A549 (cell line): Measurements from ENCODE around the gene TALDO1. TPM values are rescaled to one million over a fixed set of nuclear protein-coding genes. Genes with fewer than 3 reads are reported as not detected.

Experiments
- ATAC-seq, 2 experiments: fragments of 200-7000 bp in 1 of 2; fragments of >200 bp in 1 of 2; cut with Nextera tagmentation in 1 of 2; cut with Tn5 transposase in 1 of 2; 3 replicates each; pipeline versions ENCODE4 v1.8.0 to v1.9.1; 2018 to 2020; ENCODE audit warnings: mild to moderate bottlenecking in 1 of 2, moderate library complexity in 1 of 2
- CTCF ChIA-PET: fragments of 300-600 bp; sonication (Branson Sonifier 250); formaldehyde crosslinking; extraction: SDS; loops from one replicate; lab custom pipeline; 2021; ENCODE audit warnings: antibody characterized with exemption, inconsistent platforms; lab: Yijun Ruan, JAX
- POLR2A ChIA-PET: fragments of 350-600 bp; formaldehyde crosslinking; extraction: SDS; loops from one replicate; lab custom pipeline; 2021; ENCODE audit warnings: antibody characterized with exemption, inconsistent platforms; lab: Yijun Ruan, JAX
- DNase-seq, 2 experiments: peaks; one replicate each; pipeline versions ENCODE4 v3.0.0 to v3.0.0-alpha.2; 2011 to 2016; ENCODE audit warnings: low read depth in 1 of 2, low spot score in 1 of 2
- FAIRE-seq: peaks from 2 replicates; lab custom pipeline; 2011; peaks lifted over from hg19 to GRCh38; lab: Jason Lieb, UNC
- H3K27ac ChIP-seq, 2 experiments: fragments of >200 bp; sonication (Bioruptor Twin); formaldehyde crosslinking; 3 replicates each; pipeline ENCODE4 v1.5.1; 2016 to 2017
- H3K4me1 ChIP-seq: fragments of >200 bp; sonication (Bioruptor Twin); formaldehyde crosslinking; 3 replicates; pipeline ENCODE4 v1.6.1; 2016
- H3K4me2 ChIP-seq: fragments of >200 bp; sonication (Bioruptor Twin); formaldehyde crosslinking; 3 replicates; pipeline ENCODE4 v1.6.1; 2016
- H3K4me3 ChIP-seq: fragments of >200 bp; sonication (Bioruptor Twin); formaldehyde crosslinking; 3 replicates; pipeline ENCODE4 v1.5.1; 2016
- H3K9me3 ChIP-seq: fragments of >200 bp; sonication (Bioruptor Twin); formaldehyde crosslinking; 3 replicates; pipeline ENCODE4 v1.6.1; 2016
- BHLHE40 ChIP-seq: IDR thresholded peaks from 2 replicates; pipeline ENCODE4 v1.6.1; 2012; ENCODE audit warnings: low read depth, low read length, inconsistent platforms
- CBX8 ChIP-seq: fragments of 200-600 bp; sonication (generic); IDR thresholded peaks from 2 replicates; pipeline ENCODE4 v1.6.1; 2016
- CHD2 ChIP-seq: fragments of 150-350 bp; IDR thresholded peaks from 2 replicates; pipeline ENCODE4 v1.6.1; 2014; ENCODE audit warnings: low read length; ENCODE audit not compliant: partially characterized antibody
- CHD4 ChIP-seq: fragments of 200-600 bp; sonication (generic); IDR thresholded peaks from 2 replicates; pipeline ENCODE4 v1.6.1; 2016; ENCODE audit warnings: antibody characterized with exemption, mild to moderate bottlenecking, borderline replicate concordance
- CTCF ChIP-seq: fragments of >200 bp; sonication (Bioruptor Twin); formaldehyde crosslinking; IDR thresholded peaks from 3 replicates; pipeline ENCODE4 v1.5.1; 2016
- EHF ChIP-seq: fragments of 250-450 bp; sonication (Bioruptor Pico); IDR thresholded peaks from 2 replicates; pipeline ENCODE4 v1.5.0; 2020; ENCODE audit warnings: mild to moderate bottlenecking
- FOSB ChIP-seq: fragments of 250-450 bp; sonication (Bioruptor Pico); IDR thresholded peaks from 2 replicates; pipeline ENCODE4 v1.5.0; 2020; ENCODE audit warnings: mild to moderate bottlenecking, moderate library complexity
- FOSL2 ChIP-seq, 2 experiments: fragments of 450-650 bp in 1 of 2; fragments of >200 bp in 1 of 2; sonication (Bioruptor Twin) in 1 of 2; formaldehyde crosslinking; IDR thresholded peaks; 2 replicates each; pipeline versions ENCODE4 v1.5.0 to v1.6.1; 2016 to 2020; ENCODE audit warnings: mild to moderate bottlenecking in 1 of 2, moderate library complexity in 1 of 2
- FOXS1 ChIP-seq: fragments of 250-450 bp; sonication (Bioruptor Pico); IDR thresholded peaks from 2 replicates; pipeline ENCODE4 v1.5.0; 2020; ENCODE audit warnings: mild to moderate bottlenecking, moderate library complexity
- HES2 ChIP-seq: fragments of >200 bp; sonication (Bioruptor Twin); formaldehyde crosslinking; IDR thresholded peaks from 2 replicates; pipeline ENCODE4 v1.6.1; 2016
- HMGXB4 ChIP-seq: fragments of 250-450 bp; sonication (Bioruptor Pico); IDR thresholded peaks from 2 replicates; pipeline ENCODE4 v1.5.0; 2021; ENCODE audit warnings: mild to moderate bottlenecking, moderate library complexity, borderline replicate concordance
- KDM5A ChIP-seq: fragments of 200-600 bp; sonication (generic); IDR thresholded peaks from 2 replicates; pipeline ENCODE4 v1.6.1; 2016; ENCODE audit warnings: antibody characterized with exemption, mild to moderate bottlenecking
- MAFK ChIP-seq: fragments of 450-650 bp; IDR thresholded peaks from 2 replicates; pipeline ENCODE4 v1.6.1; 2014; ENCODE audit not compliant: partially characterized antibody
- NPAS2 ChIP-seq: fragments of 250-450 bp; sonication (Bioruptor Pico); IDR thresholded peaks from 2 replicates; pipeline ENCODE4 v1.8.0; 2022; ENCODE audit warnings: mild to moderate bottlenecking, moderate library complexity, borderline replicate concordance
- RFX5 ChIP-seq: fragments of 450-650 bp; IDR thresholded peaks from 2 replicates; pipeline ENCODE4 v1.7.1; 2014; ENCODE audit warnings: antibody characterized with exemption, mild to moderate bottlenecking, moderate library complexity
- SREBF2 ChIP-seq: fragments of 450-650 bp; IDR thresholded peaks from 2 replicates; pipeline ENCODE4 v1.6.1; 2014; ENCODE audit warnings: mild to moderate bottlenecking, moderate library complexity
- TFCP2L1 ChIP-seq: fragments of 250-450 bp; sonication (Bioruptor Pico); IDR thresholded peaks from 2 replicates; pipeline ENCODE4 v1.5.0; 2021; ENCODE audit warnings: mild to moderate bottlenecking
- USF2 ChIP-seq: fragments of 450-650 bp; IDR thresholded peaks from 2 replicates; pipeline ENCODE4 v1.6.1; 2014; ENCODE audit warnings: antibody characterized with exemption
- ZC3H11A ChIP-seq: fragments of 450-650 bp; IDR thresholded peaks from 2 replicates; pipeline ENCODE4 v1.6.1; 2014; ENCODE audit warnings: antibody characterized with exemption, mild to moderate bottlenecking
- ZSCAN20 ChIP-seq: fragments of 250-450 bp; sonication (Bioruptor Pico); IDR thresholded peaks from 2 replicates; pipeline ENCODE4 v1.8.0; 2022; ENCODE audit warnings: mild to moderate bottlenecking, moderate library complexity
- WGBS: methylation state at CpG from one replicate; pipeline ENCODE4 v1.1.6; 2017; ENCODE audit errors: missing lambda C conversion rate; 5-methylcytosine and 5-hydroxymethylcytosine counted together
- polyA plus RNA-seq, 4 experiments: library from polyadenylated mRNA; depleted of rRNA in 3 of 4; stranded (reverse); fragments of >200 nt; fragmentation: RNase III in 1 of 4; extraction: RNeasy Plus Mini Kit Qiagen cat#74134 plus additional on column Dnase treatment in 1 of 4; gene quantifications; 2 replicates in 3 of 4; 3 replicates in 1 of 4; pipeline ENCODE4 v1.2.3, GENCODE V29; 2011 to 2017
- TF ChIP-seq, protein P1 (sequence below): IDR thresholded peaks from 2 replicates; pipeline ENCODE4 v1.6.1; 2012
- TF ChIP-seq, protein P2 (sequence below): fragments of 200-600 bp; sonication (generic); IDR thresholded peaks from 2 replicates; pipeline ENCODE4 v1.6.1; 2016; ENCODE audit warnings: antibody characterized with exemption, mild to moderate bottlenecking, moderate library complexity

The TALDO1 gene
- polyA plus RNA-seq, 2 of the 4 experiments (the other 2 are of a cell fraction): 287 to 391 TPM

DNA sequence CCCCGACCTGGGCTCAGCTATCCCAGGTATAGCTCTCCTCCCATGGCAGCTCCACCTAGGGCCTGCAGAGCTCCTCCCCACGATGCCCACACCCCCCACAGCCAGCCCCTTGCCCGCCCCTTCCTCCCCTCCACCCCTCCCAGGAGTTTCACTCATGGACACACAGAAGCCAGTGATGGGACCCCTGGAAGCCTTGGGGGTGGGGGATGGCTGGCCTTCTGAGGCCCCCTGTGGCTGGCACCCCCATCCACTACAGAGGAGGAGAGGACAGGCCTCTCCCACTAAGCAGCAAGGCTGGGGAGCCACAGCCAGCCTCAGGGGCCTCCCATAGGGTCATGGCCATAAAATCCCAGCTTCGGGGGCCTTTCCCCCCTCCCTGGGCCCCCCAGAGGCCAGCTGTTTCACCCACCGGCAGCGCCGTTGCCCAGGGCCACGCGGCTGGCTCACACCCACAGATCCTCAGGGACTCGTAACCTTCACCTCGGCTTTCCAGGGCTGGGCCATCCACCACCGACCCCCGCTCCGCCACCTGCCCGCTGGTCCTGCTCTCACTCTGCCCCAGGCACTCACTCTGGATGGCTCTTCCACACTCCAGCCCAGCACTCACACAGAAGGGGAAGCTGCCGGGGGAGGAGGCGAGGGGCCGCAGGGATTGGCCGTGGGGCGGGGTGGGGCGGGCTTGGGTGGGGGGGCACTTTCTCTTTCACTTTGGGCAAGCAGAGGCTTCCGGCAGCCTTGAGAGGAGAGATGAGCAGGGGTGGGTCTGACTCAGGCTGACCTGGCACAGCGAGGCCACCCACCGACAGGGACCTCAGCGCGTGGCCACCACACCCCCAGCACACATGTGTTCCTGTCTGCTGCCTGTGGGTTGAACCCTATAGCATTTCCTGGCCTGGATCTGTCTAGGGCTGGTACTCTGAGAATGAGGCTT is 48.6 kb downstream of the TALDO1 start:
- CTCF ChIA-PET: interaction anchor here (0.9 to 2.1 kb wide), 6 partner anchors 9 to 42 kb away, joined by 3 to 13 read pairs (median 3); partner anchors contain the start of gene PIDD1
- ATAC-seq (peak in 1 of 2 experiments; percentile 0; a peak in 2 of 6 replicates), DNase-seq (no peak), FAIRE-seq (no peak)
- TF ChIP-seq FOXS1 (CRISPR knock-in tag) (no peak), RFX5 (no peak), CBX8 (no peak), FOSB (CRISPR knock-in tag) (no peak), TFCP2L1 (CRISPR knock-in tag) (no peak), MAFK (no peak), USF2 (no peak), HES2 (no peak), SREBF2 (no peak)
- Histone ChIP-seq H3K27ac (peak overlapping the region; percentile 76 to 99; a peak in 5 of 6 replicates), H3K9me3 (no peaks in the 10 kb centered on the region), H3K4me2 (peak overlapping the region; percentile 90), H3K4me1 (peaks cover 32% of the 10 kb centered on the region), H3K4me3 (peak overlapping the region; percentile 8; the same call in 1 of the 3 replicates)
- POLR2A ChIA-PET: interaction anchor here (0.6 to 1.5 kb wide), 5 partner anchors 9 to 81 kb away, joined by 3 to 6 read pairs (median 3); partner anchors contain the start of genes PNPLA2 and RPLP2
- WGBS: 62% methylated on average over 15 of the region's 26 CpGs

- ChIA-PET CTCF (interaction anchor here (0.6 to 2.1 kb wide), 7 partner anchors 8 to 451 kb away, joined by 3 to 13 read pairs (median 3); partner anchors contain the start of gene PIDD1), POLR2A (interaction anchor here (0.6 to 1.5 kb wide), 5 partner anchors 10 to 82 kb away, joined by 3 to 6 read pairs (median 3); partner anchors contain the start of genes PNPLA2 and RPLP2)
- Histone ChIP-seq H3K4me3 (peak overlapping the region; percentile 66), H3K9me3 (no peaks in the 10 kb centered on the region), H3K4me1 (peaks cover 28% of the 10 kb centered on the region), H3K27ac (peak overlapping the region; percentile 76 to 99), H3K4me2 (peak overlapping the region; percentile 90)
- peak in 1 of 2 experiments; percentile 4; a peak in 2 of 6 replicates for ATAC-seq
- 60% methylated on average over 13 of the region's 18 CpGs for WGBS
- no peak for FAIRE-seq
- DNase-seq: no peak
- no peak for TF ChIP-seq ZC3H11A
- TF ChIP-seq RFX5: no peak
- no peak for TF ChIP-seq NPAS2
- no peak for TF ChIP-seq CHD4
- TF ChIP-seq, protein P1, sequence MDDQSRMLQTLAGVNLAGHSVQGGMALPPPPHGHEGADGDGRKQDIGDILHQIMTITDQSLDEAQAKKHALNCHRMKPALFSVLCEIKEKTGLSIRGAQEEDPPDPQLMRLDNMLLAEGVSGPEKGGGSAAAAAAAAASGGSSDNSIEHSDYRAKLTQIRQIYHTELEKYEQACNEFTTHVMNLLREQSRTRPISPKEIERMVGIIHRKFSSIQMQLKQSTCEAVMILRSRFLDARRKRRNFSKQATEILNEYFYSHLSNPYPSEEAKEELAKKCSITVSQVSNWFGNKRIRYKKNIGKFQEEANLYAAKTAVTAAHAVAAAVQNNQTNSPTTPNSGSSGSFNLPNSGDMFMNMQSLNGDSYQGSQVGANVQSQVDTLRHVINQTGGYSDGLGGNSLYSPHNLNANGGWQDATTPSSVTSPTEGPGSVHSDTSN: no peak
- TF ChIP-seq CTCF: no peak
- TF ChIP-seq FOSB (CRISPR knock-in tag): no peak
- TF ChIP-seq, protein P2, sequence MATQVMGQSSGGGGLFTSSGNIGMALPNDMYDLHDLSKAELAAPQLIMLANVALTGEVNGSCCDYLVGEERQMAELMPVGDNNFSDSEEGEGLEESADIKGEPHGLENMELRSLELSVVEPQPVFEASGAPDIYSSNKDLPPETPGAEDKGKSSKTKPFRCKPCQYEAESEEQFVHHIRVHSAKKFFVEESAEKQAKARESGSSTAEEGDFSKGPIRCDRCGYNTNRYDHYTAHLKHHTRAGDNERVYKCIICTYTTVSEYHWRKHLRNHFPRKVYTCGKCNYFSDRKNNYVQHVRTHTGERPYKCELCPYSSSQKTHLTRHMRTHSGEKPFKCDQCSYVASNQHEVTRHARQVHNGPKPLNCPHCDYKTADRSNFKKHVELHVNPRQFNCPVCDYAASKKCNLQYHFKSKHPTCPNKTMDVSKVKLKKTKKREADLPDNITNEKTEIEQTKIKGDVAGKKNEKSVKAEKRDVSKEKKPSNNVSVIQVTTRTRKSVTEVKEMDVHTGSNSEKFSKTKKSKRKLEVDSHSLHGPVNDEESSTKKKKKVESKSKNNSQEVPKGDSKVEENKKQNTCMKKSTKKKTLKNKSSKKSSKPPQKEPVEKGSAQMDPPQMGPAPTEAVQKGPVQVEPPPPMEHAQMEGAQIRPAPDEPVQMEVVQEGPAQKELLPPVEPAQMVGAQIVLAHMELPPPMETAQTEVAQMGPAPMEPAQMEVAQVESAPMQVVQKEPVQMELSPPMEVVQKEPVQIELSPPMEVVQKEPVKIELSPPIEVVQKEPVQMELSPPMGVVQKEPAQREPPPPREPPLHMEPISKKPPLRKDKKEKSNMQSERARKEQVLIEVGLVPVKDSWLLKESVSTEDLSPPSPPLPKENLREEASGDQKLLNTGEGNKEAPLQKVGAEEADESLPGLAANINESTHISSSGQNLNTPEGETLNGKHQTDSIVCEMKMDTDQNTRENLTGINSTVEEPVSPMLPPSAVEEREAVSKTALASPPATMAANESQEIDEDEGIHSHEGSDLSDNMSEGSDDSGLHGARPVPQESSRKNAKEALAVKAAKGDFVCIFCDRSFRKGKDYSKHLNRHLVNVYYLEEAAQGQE: no peak
- no peak for TF ChIP-seq EHF
- no peak for TF ChIP-seq HMGXB4 (CRISPR knock-in tag)
- no peak for TF ChIP-seq CBX8
- TF ChIP-seq ZSCAN20: no peak
- TF ChIP-seq CHD2: no peak
- no peak for TF ChIP-seq KDM5A
- no peak for TF ChIP-seq BHLHE40
- TF ChIP-seq FOSL2 (IDR thresholded peaks at IDR 0.05): no peak
- TF ChIP-seq FOSL2 (CRISPR knock-in tag; IDR thresholded peaks at IDR 0.05): no peak
Measured at GRCh38 chr11:796565-797295, 49.5 kb downstream of the TALDO1 start.
